GM18505 (cell line): ENCODE results near the gene PTPRK.
A peak's percentile ranks its signal among the peaks of the same experiment; 100 is the strongest.

Source experiments
- ATAC-seq: cut with Tn5 transposase; IDR thresholded peaks from one replicate; pipeline ENCODE4 v1.9.1; 2021; ENCODE audit not compliant: unreplicated experiment
- POLR2A ChIP-seq: IDR thresholded peaks from 4 replicates; pipeline ENCODE4 v1.6.1; 2011; ENCODE audit warnings: borderline replicate concordance; ENCODE audit not compliant: insufficient read depth, insufficient read length; ENCODE audit errors: extremely low read depth

The PTPRK gene

GRCh38 chr6:128121190-128121589 lies 399.2 kb downstream of the PTPRK start:
- ATAC-seq: no peak

GRCh38 chr6:128118401-128118800 lies 402.0 kb downstream of the PTPRK start:
- ATAC-seq: no peak
- no peak for TF ChIP-seq POLR2A

More at GRCh38 chr6:128121190-128121589, 399.2 kb downstream of the PTPRK start:
- no peak for TF ChIP-seq POLR2A

GRCh38 chr6:128117916-128118315 lies 402.5 kb downstream of the PTPRK start:
- ATAC-seq: no peak
- no peak for TF ChIP-seq POLR2A

- ATAC-seq: no peak
- TF ChIP-seq POLR2A: no peak
Observed at GRCh38 chr6:128114164-128114563, 406.2 kb downstream of the PTPRK start.

GRCh38 chr6:128112494-128112893 lies 407.9 kb downstream of the PTPRK start:
- ATAC-seq: peak; percentile 47
- no peak for TF ChIP-seq POLR2A

- no peak for TF ChIP-seq POLR2A
- ATAC-seq: no peak
Observed at GRCh38 chr6:128111096-128111495, 409.3 kb downstream of the PTPRK start.

- ATAC-seq: no peak
- TF ChIP-seq POLR2A: no peak
Observed at GRCh38 chr6:128107682-128108081, 412.7 kb downstream of the PTPRK start.

- ATAC-seq: no peak
- no peak for TF ChIP-seq POLR2A
Observed at GRCh38 chr6:128099571-128100197, 420.7 kb downstream of the PTPRK start.

GRCh38 chr6:128098000-128098581 lies 422.3 kb downstream of the PTPRK start:
- TF ChIP-seq POLR2A: no peak
- ATAC-seq: no peak

- ATAC-seq: no peak
- TF ChIP-seq POLR2A: no peak
Observed at GRCh38 chr6:128097009-128097408, 423.4 kb downstream of the PTPRK start.

- ATAC-seq: no peak
- TF ChIP-seq POLR2A: no peak
Observed at GRCh38 chr6:128095362-128095761, 425.0 kb downstream of the PTPRK start.

GRCh38 chr6:128079021-128079420 lies 441.4 kb downstream of the PTPRK start:
- no peak for ATAC-seq
- no peak for TF ChIP-seq POLR2A

GRCh38 chr6:128078276-128078675 lies 442.1 kb downstream of the PTPRK start:
- peak; percentile 62 for ATAC-seq
- TF ChIP-seq POLR2A: no peak

GRCh38 chr6:128076843-128077242 lies 443.6 kb downstream of the PTPRK start:
- no peak for ATAC-seq
- no peak for TF ChIP-seq POLR2A
